ENCODE data around the gene AGPS. TPM values are rescaled to one million over a fixed set of nuclear protein-coding genes. Genes with fewer than 3 reads are reported as not detected.

AGPS gene
- total and polyA plus RNA-seq, 2 of the 13 experiments (the other 11 are each of a cell fraction or from before 2014, with no cell fraction given): 39.4 to 99.0 TPM

GRCh38 chr2:177396703-177397460 is 4.3 kb downstream of the AGPS start (continued):
- TF ChIP-seq HNF1B (CRISPR knock-in tag; IDR thresholded peaks at IDR 0.05): no peak
- peak; percentile 56; the same call in 1 of the 2 replicates for TF ChIP-seq MLX (CRISPR knock-in tag; IDR thresholded peaks at IDR 0.05)
- TF ChIP-seq SKI (IDR thresholded peaks at IDR 0.05; ENCODE audit: partially characterized antibody): peak; percentile 19
- TF ChIP-seq ZMYM2 (CRISPR knock-in tag; IDR thresholded peaks at IDR 0.05): 0 out of 2 replicates have a peak, but pooled peaks have one; percentile 43
- TF ChIP-seq SIX4 (CRISPR knock-in tag; IDR thresholded peaks at IDR 0.05): 0 out of 2 replicates have a peak, but pooled peaks have one; percentile 17
- TF ChIP-seq ADNP (CRISPR knock-in tag; IDR thresholded peaks at IDR 0.05): peak; percentile 63; the same call in 1 of the 2 replicates
- 0 out of 2 replicates have a peak, but pooled peaks have one; percentile 6 for TF ChIP-seq ZNF670 (CRISPR knock-in tag; IDR thresholded peaks at IDR 0.05; ENCODE audit: borderline replicate concordance)
- TF ChIP-seq TBX2 (CRISPR knock-in tag; IDR thresholded peaks at IDR 0.05; ENCODE audit: borderline replicate concordance): peak; percentile 69; the same call in 1 of the 2 replicates
- TF ChIP-seq MAFG (CRISPR knock-in tag; IDR thresholded peaks at IDR 0.05): no peak
- peak; percentile 76 for TF ChIP-seq ISL2 (CRISPR knock-in tag; IDR thresholded peaks at IDR 0.05)
- TF ChIP-seq ZMYM3 (CRISPR knock-in tag; IDR thresholded peaks at IDR 0.05): peak; percentile 75
- 0 out of 2 replicates have a peak, but pooled peaks have one; percentile 40 for TF ChIP-seq ZNF761 (CRISPR knock-in tag; conservative IDR thresholded peaks at IDR 0.05)
- TF ChIP-seq PATZ1 (CRISPR knock-in tag; IDR thresholded peaks at IDR 0.05): peak; percentile 41; the same call in 1 of the 2 replicates
- no peak for TF ChIP-seq CHCHD3 (CRISPR knock-in tag; IDR thresholded peaks at IDR 0.05)
- no peak for TF ChIP-seq ZSCAN20 (CRISPR knock-in tag; IDR thresholded peaks at IDR 0.05; ENCODE audit: borderline replicate concordance)
- TF ChIP-seq MIER2 (CRISPR knock-in tag; IDR thresholded peaks at IDR 0.05): 0 out of 2 replicates have a peak, but pooled peaks have one; percentile 31
- 0 out of 2 replicates have a peak, but pooled peaks have one; percentile 70 for TF ChIP-seq NFKBIZ (CRISPR knock-in tag; IDR thresholded peaks at IDR 0.05)
- TF ChIP-seq FOXO1 (CRISPR knock-in tag; IDR thresholded peaks at IDR 0.05): peak; percentile 54; the same call in 1 of the 2 replicates
- TF ChIP-seq MXI1 (IDR thresholded peaks at IDR 0.05; ENCODE audit: borderline replicate concordance, low read depth, low read length): no peak; the same call in 2 of the 3 replicates
- peak; percentile 56; the same call in 1 of the 2 replicates for TF ChIP-seq KAT7 (CRISPR knock-in tag; IDR thresholded peaks at IDR 0.05; ENCODE audit: borderline replicate concordance)
- no peak for TF ChIP-seq STAT6 (CRISPR knock-in tag; IDR thresholded peaks at IDR 0.05; ENCODE audit: borderline replicate concordance)
- peak; percentile 55; the same call in 1 of the 2 replicates for TF ChIP-seq ZNF616 (CRISPR knock-in tag; IDR thresholded peaks at IDR 0.05; ENCODE audit: low read depth)
